CD4-positive, alpha-beta T cell treated with Interleukin-21 for 1 hour (primary cell): ENCODE data around the gene TOMM6.
"Not testable (repeated sequence)": the region's sequence is repeated elsewhere in the genome, so short reads cannot be mapped to it uniquely, and the experiment has no call there.

Experiments
- DNase-seq: peaks from one replicate; pipeline ENCODE4 v3.0.0-alpha.2; 2020

The TOMM6 gene

GRCh38 chr6:41785689-41786450 is 1.6 kb upstream of the TOMM6 start:
- no peak for DNase-seq

- peak; percentile 88 for DNase-seq
These were observed 859 bp upstream of the TOMM6 start for GRCh38 chr6:41786451-41787218.

- DNase-seq: no peak
These were observed 1.9 kb downstream of the TOMM6 start for GRCh38 chr6:41789390-41789724.

GRCh38 chr6:41790045-41790444 is 2.6 kb downstream of the TOMM6 start:
- DNase-seq: no peak

- no peak for DNase-seq
These were observed 3.8 kb downstream of the TOMM6 start for GRCh38 chr6:41791305-41791704.

- DNase-seq: no peak
These were observed 4.5 kb downstream of the TOMM6 start for GRCh38 chr6:41791984-41792383.

- no peak for DNase-seq
These were observed 9.0 kb downstream of the TOMM6 start for GRCh38 chr6:41796474-41796873.

- no peak for DNase-seq
These were observed 11.5 kb downstream of the TOMM6 start for GRCh38 chr6:41798901-41799558.

GRCh38 chr6:41799559-41799911 is 12.0 kb downstream of the TOMM6 start:
- DNase-seq: no peak

GRCh38 chr6:41801380-41801779 is 13.9 kb downstream of the TOMM6 start:
- no peak for DNase-seq

- DNase-seq: no peak
These were observed 18.6 kb downstream of the TOMM6 start for GRCh38 chr6:41805830-41806774.

GRCh38 chr6:41811095-41811494 is 23.6 kb downstream of the TOMM6 start:
- DNase-seq: no peak

- DNase-seq: not testable (repeated sequence)
These were observed 24.5 kb downstream of the TOMM6 start for GRCh38 chr6:41811946-41812345.

- DNase-seq: no peak
These were observed 26.0 kb downstream of the TOMM6 start for GRCh38 chr6:41813469-41813868.

GRCh38 chr6:41813956-41814355 is 26.5 kb downstream of the TOMM6 start:
- DNase-seq: no peak

GRCh38 chr6:41814629-41815028 is 27.1 kb downstream of the TOMM6 start:
- DNase-seq: no peak

GRCh38 chr6:41815587-41815986 is 28.1 kb downstream of the TOMM6 start:
- no peak for DNase-seq

GRCh38 chr6:41818271-41819054 is 31.0 kb downstream of the TOMM6 start:
- DNase-seq: no peak

GRCh38 chr6:41821266-41821665 is 33.8 kb downstream of the TOMM6 start:
- no peak for DNase-seq

GRCh38 chr6:41822021-41822420 is 34.5 kb downstream of the TOMM6 start:
- no peak for DNase-seq

- DNase-seq: no peak
These were observed 35.7 kb downstream of the TOMM6 start for GRCh38 chr6:41823178-41823577.
